NCI-H2107 treated with DMSO at 0.1 percent for 48 hours (cell line): ENCODE results near the gene ANXA5.
"Not testable (repeated sequence)": the region's sequence is repeated elsewhere in the genome, so short reads cannot be mapped to it uniquely, and the experiment has no call there.

ENCODE experiments used
- DNase-seq: peaks from one replicate; lab custom pipeline; 2025; ENCODE audit not compliant: unreplicated experiment; lab: John Stamatoyannopoulos, UW

The ANXA5 gene

GRCh38 chr4:121696581-121697461, at the start of gene ANXA5:
Gene ANXA5, minus strand, starts transcription at chr4:121696980. Its CDS starts 391 bp downstream, at chr4:121696589.
- no peak for DNase-seq

GRCh38 chr4:121742794-121743193, 46.0 kb upstream of the ANXA5 start:
- DNase-seq = no peak

- peak; percentile 9 for DNase-seq
Observed at GRCh38 chr4:121741751-121742150, 45.0 kb upstream of the ANXA5 start.

DNA sequence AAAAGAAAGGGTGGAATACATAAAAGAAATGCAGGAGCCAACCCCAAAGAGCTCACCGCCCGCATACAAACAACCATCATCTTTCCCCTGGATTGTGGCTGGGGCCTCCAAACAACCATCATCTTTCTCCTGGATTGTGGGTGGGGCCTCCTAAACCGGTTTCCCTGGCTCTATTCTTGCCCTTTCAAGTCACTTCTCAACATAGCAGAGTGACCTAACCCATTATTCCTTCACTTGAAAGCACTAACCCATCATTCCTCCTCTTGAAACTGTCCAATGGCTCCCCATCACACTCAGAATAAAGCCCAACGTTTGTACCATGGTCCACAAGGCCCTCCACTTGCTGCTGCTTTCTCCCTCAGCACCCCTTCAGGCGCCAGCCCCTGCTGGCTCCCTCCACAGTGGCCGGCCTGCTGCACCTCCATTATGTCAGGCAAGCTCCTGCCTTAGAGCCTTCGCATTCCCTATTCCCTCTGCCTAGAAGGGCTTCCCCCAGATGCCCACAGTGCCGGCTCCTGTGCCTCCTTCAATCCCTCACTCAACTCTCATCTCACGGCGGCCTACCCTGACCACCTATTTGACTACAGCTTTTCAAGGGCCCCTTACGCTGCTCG, 44.1 kb upstream of the ANXA5 start:
- DNase-seq = no peak

GRCh38 chr4:121739575-121739974, 42.8 kb upstream of the ANXA5 start:
- DNase-seq = no peak

GRCh38 chr4:121738780-121739535, 42.2 kb upstream of the ANXA5 start:
- no peak for DNase-seq

DNA sequence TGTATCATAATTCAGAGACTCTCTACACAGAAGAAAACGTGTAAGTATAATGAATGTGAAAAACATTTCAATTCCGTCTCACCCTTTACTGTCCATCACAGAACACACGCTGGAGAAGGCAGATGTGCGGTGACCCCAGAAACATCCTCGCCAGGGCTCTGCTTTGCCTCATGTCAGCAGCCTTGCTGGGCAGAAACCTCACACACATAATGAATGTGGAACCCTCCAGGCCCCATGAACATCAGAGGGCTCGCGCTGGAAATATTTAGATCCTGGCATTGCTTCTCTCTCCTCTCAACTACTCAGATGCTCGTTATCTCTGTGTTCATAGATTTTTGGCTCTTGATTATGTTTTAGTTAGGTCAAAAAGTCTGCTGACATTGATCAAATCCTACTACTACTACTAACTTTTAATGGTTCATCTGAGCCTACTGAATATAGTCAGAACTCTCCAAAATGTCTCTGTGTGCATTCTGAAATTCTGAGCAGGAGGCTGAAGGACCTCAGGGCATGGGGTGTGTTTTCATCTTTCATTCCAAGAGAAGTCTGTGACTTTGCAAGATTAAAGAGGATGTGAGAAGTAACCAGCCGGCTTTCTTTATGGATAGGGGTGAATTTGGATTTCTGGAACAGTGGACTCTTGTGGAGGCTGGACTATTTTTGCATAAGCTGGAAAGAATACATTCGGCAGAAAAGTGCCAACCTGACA, 41.2 kb upstream of the ANXA5 start:
- DNase-seq = no peak

DNA sequence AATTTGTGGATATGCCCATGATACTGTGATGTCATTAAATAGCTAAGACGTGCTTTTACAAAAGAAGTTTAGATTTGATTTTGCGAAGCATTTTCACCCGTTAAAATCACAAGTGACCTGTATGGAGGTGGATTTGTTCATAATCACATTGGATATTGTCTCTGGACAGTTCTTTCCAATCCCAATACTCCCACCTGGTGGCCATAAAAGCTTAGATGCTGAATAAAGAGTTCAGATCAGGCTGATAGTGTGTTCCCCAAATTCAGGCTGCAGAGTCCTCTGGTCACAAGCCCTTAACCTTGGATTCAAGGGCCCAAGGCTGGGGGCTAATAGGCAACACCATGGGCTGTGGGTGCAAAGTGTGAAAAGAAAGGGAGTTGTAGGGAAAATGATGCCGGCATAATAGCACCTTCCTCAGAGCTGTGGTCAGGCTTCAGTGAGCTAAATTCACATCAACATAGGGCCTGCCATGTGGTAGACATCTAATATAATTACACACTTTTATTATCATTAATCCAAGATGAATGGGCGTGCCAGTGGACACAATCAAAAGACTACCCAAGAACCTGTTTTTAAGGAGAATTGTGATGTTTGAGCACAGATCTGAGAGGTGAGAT, 40.1 kb upstream of the ANXA5 start:
- DNase-seq = peak; percentile 38

GRCh38 chr4:121734571-121734970, 37.8 kb upstream of the ANXA5 start:
- no peak for DNase-seq

- no peak for DNase-seq
Observed at GRCh38 chr4:121733942-121734341, 37.2 kb upstream of the ANXA5 start.

- DNase-seq = not testable (repeated sequence)
Observed at GRCh38 chr4:121729753-121730152, 33.0 kb upstream of the ANXA5 start.

GRCh38 chr4:121728798-121729226, 32.0 kb upstream of the ANXA5 start:
- no peak for DNase-seq

DNA sequence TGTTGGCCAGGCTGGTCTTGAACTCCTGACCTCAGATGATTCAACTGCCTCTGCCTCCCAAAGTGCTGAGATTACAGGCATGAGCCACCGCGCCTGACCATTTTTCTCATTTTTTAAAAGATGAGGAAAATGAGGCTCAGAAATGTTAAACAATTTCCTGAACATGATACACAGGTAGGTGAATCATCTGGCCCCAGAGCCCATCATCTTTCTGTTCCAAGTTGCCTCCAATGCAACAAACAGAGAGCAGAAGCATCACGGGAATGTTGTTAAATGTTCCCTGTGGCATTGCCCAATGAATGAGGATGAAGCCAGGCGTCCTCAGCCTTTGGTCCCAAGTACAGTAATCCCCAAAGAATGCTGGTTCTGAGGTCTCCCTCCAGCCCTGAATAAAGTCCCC, 31.3 kb upstream of the ANXA5 start:
- DNase-seq = no peak

- DNase-seq = peak; percentile 63
Observed at GRCh38 chr4:121726642-121727268, 30.0 kb upstream of the ANXA5 start.

GRCh38 chr4:121724671-121725070, 27.9 kb upstream of the ANXA5 start:
- no peak for DNase-seq

GRCh38 chr4:121721700-121722099, 24.9 kb upstream of the ANXA5 start:
- no peak for DNase-seq

GRCh38 chr4:121720109-121720508, 23.3 kb upstream of the ANXA5 start:
- no peak for DNase-seq

GRCh38 chr4:121717680-121718237, 21.0 kb upstream of the ANXA5 start:
- no peak for DNase-seq

DNA sequence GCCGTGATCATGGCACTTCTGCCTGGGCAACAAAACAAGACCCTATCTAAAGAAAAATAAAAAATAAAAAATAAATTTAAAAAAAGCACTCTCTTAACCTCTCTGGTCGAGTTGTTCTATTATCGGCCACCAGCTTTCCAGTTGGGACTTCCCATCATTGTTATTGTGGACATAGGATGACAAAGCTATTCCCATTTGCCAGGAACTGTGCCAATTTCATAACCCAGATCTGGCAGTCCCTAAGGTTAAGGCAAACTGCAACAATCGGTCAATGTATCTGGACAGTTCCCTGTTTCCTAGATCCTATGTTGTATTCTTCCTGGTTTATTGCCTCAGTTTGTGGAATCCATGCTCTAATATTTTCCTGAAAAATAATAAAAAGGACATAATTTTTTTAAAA, 17.8 kb upstream of the ANXA5 start:
- DNase-seq = no peak

- no peak for DNase-seq
Observed at GRCh38 chr4:121712783-121713182, 16.0 kb upstream of the ANXA5 start.
